Measurements from ENCODE around the gene TULP4. TPM values are rescaled to one million over a fixed set of nuclear protein-coding genes. Genes with fewer than 3 reads are reported as not detected.
"Not testable (repeated sequence)": the region's sequence is repeated elsewhere in the genome, so short reads cannot be mapped to it uniquely, and the experiment has no call there.

TULP4 gene
- total and polyA plus RNA-seq, 7 donors: 2.4 to 142 (median 98.7) TPM

GRCh38 chr6:158340252-158340651 is 28.0 kb downstream of the TULP4 start:
- Histone ChIP-seq H3K4me1 (peaks cover 0 to 5% (median 0%) of the 10 kb centered on the region in 4 donors), H3K9me3 (no peaks in the 10 kb centered on the region), H3K36me3 (no peaks in the 10 kb centered on the region), H3K27me3 (no peaks in the 10 kb centered on the region), H3K27ac (no peak overlapping the region), H3K4me3 (no peak overlapping the region)
- WGBS, 2 donors: 96 to 98% methylated on average over 4 of the region's 4 CpGs
- intact Hi-C loops (cut with DNase I): no loop called here
- DNase-seq: no peak
- no peak for TF ChIP-seq POLR2A (IDR thresholded peaks at IDR 0.05)
- TF ChIP-seq EP300 (IDR thresholded peaks at IDR 0.05): no peak
- TF ChIP-seq CTCF (IDR thresholded peaks at IDR 0.05): no peak
- no peak for TF ChIP-seq POLR2AphosphoS5 (IDR thresholded peaks at IDR 0.05)

GRCh38 chr6:158344534-158344933 is 32.3 kb downstream of the TULP4 start:
- TF ChIP-seq EP300 (IDR thresholded peaks at IDR 0.05): no peak
- no peak for TF ChIP-seq POLR2A (IDR thresholded peaks at IDR 0.05)
- TF ChIP-seq POLR2AphosphoS5 (IDR thresholded peaks at IDR 0.05): no peak
- TF ChIP-seq CTCF (IDR thresholded peaks at IDR 0.05): no peak
- H3K36me3 ChIP-seq: no peaks in the 10 kb centered on the region

GRCh38 chr6:158345444-158345843 is 33.2 kb downstream of the TULP4 start:
- intact Hi-C loops (cut with DNase I); H3K27ac ChIP-seq; H3K4me1 ChIP-seq; H3K36me3 ChIP-seq; H3K9me3 ChIP-seq; H3K4me3 ChIP-seq; H3K27me3 ChIP-seq; DNase-seq: not testable (repeated sequence)
- 95 to 97% methylated on average over 6 of the region's 6 CpGs for WGBS, 2 donors

More at GRCh38 chr6:158344534-158344933, 32.3 kb downstream of the TULP4 start:
- peaks cover 0 to 5% (median 0%) of the 10 kb centered on the region in 4 donors for H3K4me1 ChIP-seq
- no peaks in the 10 kb centered on the region for H3K27me3 ChIP-seq
- no peak overlapping the region for H3K27ac ChIP-seq
- intact Hi-C loops (cut with DNase I): no loop called here
- no peak overlapping the region for H3K4me3 ChIP-seq
- WGBS, 2 donors: 89 to 91% methylated on average over 4 of the region's 4 CpGs
- no peaks in the 10 kb centered on the region for H3K9me3 ChIP-seq
- DNase-seq: no peak

- Histone ChIP-seq H3K27ac (no peak overlapping the region), H3K4me1 (no peaks in the 10 kb centered on the region), H3K9me3 (no peaks in the 10 kb centered on the region), H3K4me3 (no peak overlapping the region), H3K36me3 (no peaks in the 10 kb centered on the region), H3K27me3 (no peaks in the 10 kb centered on the region)
- no peak for TF ChIP-seq POLR2A (IDR thresholded peaks at IDR 0.05)
- TF ChIP-seq POLR2AphosphoS5 (IDR thresholded peaks at IDR 0.05): no peak
- no peak for TF ChIP-seq EP300 (IDR thresholded peaks at IDR 0.05)
- no peak for TF ChIP-seq CTCF (IDR thresholded peaks at IDR 0.05)
- intact Hi-C loops (cut with DNase I): no loop called here
- no peak for DNase-seq
- WGBS, 2 donors: 95% methylated on average over 2 of the region's 2 CpGs
Measured at GRCh38 chr6:158347335-158347734, 35.1 kb downstream of the TULP4 start.

- H3K27me3 ChIP-seq; H3K4me1 ChIP-seq; DNase-seq; H3K27ac ChIP-seq; intact Hi-C loops (cut with DNase I); H3K36me3 ChIP-seq; H3K9me3 ChIP-seq; H3K4me3 ChIP-seq: not testable (repeated sequence)
- 91 to 94% methylated on average over 47 of the region's 47 CpGs for WGBS, 2 donors
Measured at GRCh38 chr6:158348737-158349504, 36.7 kb downstream of the TULP4 start.

- 97 to 98% methylated on average over 54 of the region's 54 CpGs for WGBS, 2 donors
- H3K4me1 ChIP-seq; H3K36me3 ChIP-seq; H3K9me3 ChIP-seq; intact Hi-C loops (cut with DNase I); H3K4me3 ChIP-seq; H3K27ac ChIP-seq; H3K27me3 ChIP-seq; DNase-seq: not testable (repeated sequence)
Measured at GRCh38 chr6:158349505-158350275, 37.4 kb downstream of the TULP4 start.

- H3K27me3 ChIP-seq; H3K4me3 ChIP-seq; DNase-seq; H3K4me1 ChIP-seq; H3K36me3 ChIP-seq; H3K9me3 ChIP-seq; intact Hi-C loops (cut with DNase I); H3K27ac ChIP-seq: not testable (repeated sequence)
- 98 to 99% methylated on average over 7 of the region's 7 CpGs for WGBS, 2 donors
Measured at GRCh38 chr6:158350731-158351130, 38.5 kb downstream of the TULP4 start.

All from sigmoid colon (tissue), 7 donors.